NOMO-1 treated with dmso at 0.1 percent for 144 hours (cell line): ENCODE measurements around the gene RTN4R.

Source experiments
- DNase-seq: peaks from one replicate; lab custom pipeline; 2025; ENCODE audit not compliant: unreplicated experiment; lab: John Stamatoyannopoulos, UW

Gene RTN4R

GRCh38 chr22:20204806-20205205 lies 63.3 kb downstream of the RTN4R start:
- DNase-seq, result no peak

GRCh38 chr22:20204311-20204710 lies 63.8 kb downstream of the RTN4R start:
- no peak for DNase-seq

- no peak for DNase-seq
These were observed 64.4 kb downstream of the RTN4R start for GRCh38 chr22:20203552-20204201.

- DNase-seq, result no peak
These were observed 65.0 kb downstream of the RTN4R start for GRCh38 chr22:20203142-20203551.

- DNase-seq, result no peak
These were observed 66.2 kb downstream of the RTN4R start for GRCh38 chr22:20201837-20202392.

- no peak for DNase-seq
These were observed 68.2 kb downstream of the RTN4R start for GRCh38 chr22:20199906-20200305.

- DNase-seq, result no peak
These were observed 68.7 kb downstream of the RTN4R start for GRCh38 chr22:20199413-20199842.

- no peak for DNase-seq
These were observed 69.4 kb downstream of the RTN4R start for GRCh38 chr22:20198557-20199319.

GRCh38 chr22:20197407-20198030 lies 70.6 kb downstream of the RTN4R start:
- no peak for DNase-seq

GRCh38 chr22:20196094-20196842 lies 71.8 kb downstream of the RTN4R start:
- DNase-seq, result no peak

- DNase-seq, result no peak
These were observed 73.2 kb downstream of the RTN4R start for GRCh38 chr22:20194681-20195593.

- no peak for DNase-seq
These were observed 74.2 kb downstream of the RTN4R start for GRCh38 chr22:20193761-20194494.

GRCh38 chr22:20192972-20193760 lies 75.0 kb downstream of the RTN4R start:
- DNase-seq, result no peak

GRCh38 chr22:20192293-20192971 lies 75.7 kb downstream of the RTN4R start:
- DNase-seq, result no peak

- DNase-seq, result no peak
These were observed 76.3 kb downstream of the RTN4R start for GRCh38 chr22:20191803-20192202.
